Keratinocyte (primary cell): Measurements from ENCODE around the gene SH3D19. TPM values are rescaled to one million over a fixed set of nuclear protein-coding genes. Genes with fewer than 3 reads are reported as not detected.

Experiments used
- DNase-seq: peaks from one replicate; pipeline ENCODE4 v3.0.0-alpha.2; 2011; ENCODE audit warnings: low read depth, missing footprints, low spot score
- FAIRE-seq: peaks from 2 replicates; lab custom pipeline; 2011; peaks lifted over from hg19 to GRCh38; lab: Jason Lieb, UNC
- H2AFZ ChIP-seq: 2 replicates; pipeline ENCODE4 v1.6.0; 2012; ENCODE audit warnings: low read length, control low read depth, inconsistent platforms; ENCODE audit not compliant: control insufficient read depth
- H3K27ac ChIP-seq: 2 replicates; pipeline ENCODE4 v1.5.1; 2011; ENCODE audit warnings: low read length; ENCODE audit not compliant: control insufficient read depth, insufficient read depth
- H3K27me3 ChIP-seq: 3 replicates; pipeline ENCODE4 v1.6.0; 2011; ENCODE audit warnings: low read length; ENCODE audit not compliant: control insufficient read depth, insufficient read depth; ENCODE audit errors: extremely low read depth
- H3K36me3 ChIP-seq, 2 experiments: 2 replicates in 1 of 2; 3 replicates in 1 of 2; pipeline ENCODE4 v1.5.1; 2011; ENCODE audit warnings: low read length in 2 of 2, mild to moderate bottlenecking in 1 of 2; ENCODE audit not compliant: control insufficient read depth in 2 of 2, insufficient read depth in 2 of 2; ENCODE audit errors: extremely low read depth in 1 of 2
- H3K4me1 ChIP-seq: 3 replicates; pipeline ENCODE4 v1.5.1; 2011; ENCODE audit warnings: low read length; ENCODE audit not compliant: control insufficient read depth, insufficient read depth; ENCODE audit errors: extremely low read depth
- H3K4me2 ChIP-seq: 3 replicates; pipeline ENCODE4 v1.6.0; 2011; ENCODE audit warnings: low read depth, low read length; ENCODE audit not compliant: control insufficient read depth, insufficient read depth; ENCODE audit errors: extremely low read depth
- H3K4me3 ChIP-seq, 3 experiments: fragments of 200-600 bp in 1 of 3; sonication (generic) in 1 of 3; 2 replicates in 2 of 3; 3 replicates in 1 of 3; pipeline ENCODE4 v1.5.1; 2011 to 2016; ENCODE audit warnings: low read length in 3 of 3, mild to moderate bottlenecking in 3 of 3, control low read depth in 2 of 3, inconsistent platforms in 1 of 3, low read depth in 1 of 3, mixed read lengths in 1 of 3, mixed run types in 1 of 3, moderate library complexity in 1 of 3; ENCODE audit not compliant: control insufficient read depth in 2 of 3, insufficient read depth in 2 of 3; ENCODE audit errors: extremely low read depth in 1 of 3
- H3K79me2 ChIP-seq: 2 replicates; pipeline ENCODE4 v1.6.0; 2012; ENCODE audit warnings: low read length; ENCODE audit not compliant: control insufficient read depth, insufficient read depth
- H3K9ac ChIP-seq: 3 replicates; pipeline ENCODE4 v1.6.0; 2011; ENCODE audit warnings: low read length; ENCODE audit not compliant: control insufficient read depth, insufficient read depth; ENCODE audit errors: extremely low read depth
- H3K9me1 ChIP-seq: 3 replicates; pipeline ENCODE4 v1.6.0; 2011; ENCODE audit warnings: low read length; ENCODE audit not compliant: control insufficient read depth, insufficient read depth; ENCODE audit errors: extremely low read depth
- H3K9me3 ChIP-seq: 2 replicates; pipeline ENCODE4 v1.5.1; 2012; ENCODE audit warnings: low read depth, low read length; ENCODE audit not compliant: control insufficient read depth
- H4K20me1 ChIP-seq: 3 replicates; pipeline ENCODE4 v1.6.0; 2011; ENCODE audit warnings: low read length; ENCODE audit not compliant: control insufficient read depth, insufficient read depth; ENCODE audit errors: extremely low read depth
- CTCF ChIP-seq, 3 experiments: IDR thresholded peaks in 1 of 3; conservative IDR thresholded peaks in 1 of 3; optimal IDR thresholded peaks in 1 of 3; 2 replicates in 2 of 3; 3 replicates in 1 of 3; pipeline versions ENCODE3 to v1.5.1; 2011; ENCODE audit warnings: low read length in 3 of 3, mild to moderate bottlenecking in 3 of 3, moderate library complexity in 2 of 3, control low read depth in 1 of 3, inconsistent platforms in 1 of 3; ENCODE audit not compliant: insufficient read depth in 2 of 3; ENCODE audit errors: extremely low read depth in 1 of 3
- EZH2 ChIP-seq: IDR thresholded peaks from one replicate; pipeline ENCODE4 v1.6.1; 2012; ENCODE audit warnings: inconsistent platforms, mild to moderate bottlenecking, low read length, moderate library complexity
- dilution Hi-C: fragments of 300-500 bp; cut with MboI; formaldehyde crosslinking; loops from one replicate; pipeline ENCODE4 v1.7.0; 2020; ENCODE audit warnings: low sequenced_read_pairs; ENCODE audit not compliant: extremely low pct_ligation_motif_present
- polyA plus RNA-seq, 5 experiments: library from polyadenylated mRNA; depleted of rRNA in 3 of 5; stranded (reverse) in 3 of 5; stranded (forward) in 1 of 5; unstranded in 1 of 5; fragments of >200 nt; gene quantifications; 1 replicate in 1 of 5; 2 replicates in 3 of 5; 3 replicates in 1 of 5; pipeline versions ENCODE4 v1.2.1 to v1.2.3, GENCODE V29; 2011 to 2012; ENCODE audit warnings: missing spikeins in 2 of 5, low read depth in 1 of 5, low replicate concordance in 1 of 5

SH3D19 gene
- polyA plus RNA-seq, 1 donor (not counting 4 experiments of a cell fraction or from before 2014, with no cell fraction given): 24.8 TPM

- Histone ChIP-seq H3K4me2 (peak overlapping the region; percentile 84), H3K9ac (peak overlapping the region; percentile 100), H3K9me1 (no peaks in the 10 kb centered on the region), H3K36me3 (peaks cover 23 to 37% of the 10 kb centered on the region in 2 experiments), H3K4me1 (peaks cover 15% of the 10 kb centered on the region), H3K27ac (peak overlapping the region; percentile 97), H4K20me1 (peaks cover 21% of the 10 kb centered on the region), H3K79me2 (peaks cover 39% of the 10 kb centered on the region), H3K9me3 (no peaks in the 10 kb centered on the region), H3K4me3 (peak overlapping the region; percentile 64 to 100 (median 99)), H3K27me3 (no peaks in the 10 kb centered on the region), H2AFZ (no peak overlapping the region)
- no peak for DNase-seq
- FAIRE-seq: no peak
- TF ChIP-seq CTCF (optimal IDR thresholded peaks at IDR 0.05 in 1 of 3, IDR thresholded peaks at IDR 0.05 in 1 of 3, conservative IDR thresholded peaks at IDR 0.05 in 1 of 3; ENCODE audit: extremely low read depth in 1 of 3, insufficient read depth in 2 of 3, low read length in 3 of 3) (no peak), EZH2 (no peak)
- dilution Hi-C loops: no loop called here
Measured at GRCh38 chr4:151100531-151100930, 224.9 kb downstream of the SH3D19 start.

GRCh38 chr4:151099976-151100417 is 225.4 kb downstream of the SH3D19 start:
- H3K9me3 ChIP-seq: no peaks in the 10 kb centered on the region
- H3K4me3 ChIP-seq: peak overlapping the region; percentile 64 to 100 (median 99)
- dilution Hi-C loops: no loop called here
- no peak for TF ChIP-seq EZH2
- no peak for TF ChIP-seq CTCF (optimal IDR thresholded peaks at IDR 0.05 in 1 of 3, IDR thresholded peaks at IDR 0.05 in 1 of 3, conservative IDR thresholded peaks at IDR 0.05 in 1 of 3; ENCODE audit: extremely low read depth in 1 of 3, insufficient read depth in 2 of 3, low read length in 3 of 3)
- H3K27ac ChIP-seq: peak overlapping the region; percentile 97
- H3K79me2 ChIP-seq: peaks cover 39% of the 10 kb centered on the region
- H3K36me3 ChIP-seq: peaks cover 20 to 33% of the 10 kb centered on the region in 2 experiments
- FAIRE-seq (no peak), DNase-seq (no peak)
- no peaks in the 10 kb centered on the region for H3K27me3 ChIP-seq
- peak overlapping the region; percentile 84 for H3K4me2 ChIP-seq
- peak overlapping the region; percentile 100 for H3K9ac ChIP-seq
- peaks cover 17% of the 10 kb centered on the region for H4K20me1 ChIP-seq
- H3K4me1 ChIP-seq: peaks cover 15% of the 10 kb centered on the region
- peak overlapping the region; percentile 79 for H2AFZ ChIP-seq
- no peaks in the 10 kb centered on the region for H3K9me1 ChIP-seq
